Right atrium auricular region (tissue), 2 donors: ENCODE results near the gene INSL3. TPM values are rescaled to one million over a fixed set of nuclear protein-coding genes. Genes with fewer than 3 reads are reported as not detected.
A peak's percentile ranks its signal among the peaks of the same experiment; 100 is the strongest.

ENCODE experiments used
- DNase-seq: peaks from one replicate; pipeline ENCODE4 v3.0.0-alpha.2; 2019; ENCODE audit warnings: low spot score
- H3K27ac ChIP-seq, 2 donors: fragments of 200-600 bp; sonication (generic); 1 replicate in 1 of 2; 2 replicates in 1 of 2; pipeline ENCODE4 v1.5.1; 2016 to 2019
- H3K27me3 ChIP-seq, 2 donors: fragments of 200-600 bp; sonication (generic); one replicate each; pipeline versions ENCODE4 v1.5.1 to v1.6.0; 2017 to 2019
- H3K36me3 ChIP-seq: fragments of 200-600 bp; sonication (generic); one replicate; pipeline ENCODE4 v1.5.1; 2016
- H3K4me1 ChIP-seq, 2 donors: fragments of 200-600 bp; sonication (generic); one replicate each; pipeline versions ENCODE4 v1.5.1 to v1.6.0; 2017 to 2019
- H3K4me3 ChIP-seq, 2 donors: fragments of 200-600 bp; sonication (generic); 1 replicate in 1 of 2; 2 replicates in 1 of 2; pipeline ENCODE4 v1.5.1; 2017 to 2019; ENCODE audit warnings: mild to moderate bottlenecking in 1 of 2, moderate library complexity in 1 of 2
- H3K9me3 ChIP-seq, 2 donors: fragments of 200-600 bp; sonication (generic); one replicate each; pipeline ENCODE4 v1.5.1; 2019
- total RNA-seq, 2 donors: library from RNA; depleted of rRNA; stranded (reverse); fragments of >200 nt; gene quantifications; one replicate each; pipeline ENCODE4 v1.1.0, GENCODE V29; 2016
- TF ChIP-seq, protein P1 (sequence below), 2 donors: fragments of 200-600 bp; sonication (generic); IDR thresholded peaks; one replicate each; pipeline ENCODE4 v1.5.1; 2019; ENCODE audit warnings: antibody characterized with exemption in 2 of 2

Gene INSL3
- total RNA-seq, 2 donors from 2014 or later = not detected

DNA sequence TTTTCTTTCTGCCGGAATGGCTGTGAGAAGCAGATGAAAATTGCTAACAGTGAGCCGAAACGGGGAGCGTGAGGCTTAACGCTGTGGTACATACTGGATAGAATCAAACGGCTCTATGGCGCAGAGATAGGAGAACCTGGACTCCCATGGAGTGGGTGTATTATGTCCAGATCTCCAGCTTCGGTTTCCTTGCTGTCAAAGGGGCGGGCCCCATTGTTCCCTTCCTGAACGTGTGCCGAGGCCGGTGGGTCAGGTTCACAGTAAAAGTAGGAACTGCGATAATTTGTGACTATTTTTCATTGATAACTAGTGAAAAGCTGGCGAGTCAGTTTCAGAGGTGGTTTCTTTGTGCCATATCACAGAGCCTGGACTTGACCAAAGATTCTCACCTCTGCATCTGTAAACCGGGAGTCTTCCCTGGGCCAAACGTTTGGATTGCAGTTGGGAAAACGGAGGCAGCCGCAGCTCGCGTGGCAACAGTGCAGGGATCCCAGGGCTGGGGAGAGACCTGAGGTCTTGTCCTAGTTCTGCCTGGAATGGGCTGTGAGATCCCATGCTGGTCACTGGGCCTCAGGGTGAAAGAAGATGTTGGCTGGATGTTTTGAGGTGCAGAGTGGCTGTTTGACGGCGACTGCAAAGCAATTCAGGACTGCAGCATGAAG, 39.1 kb upstream of the INSL3 start:
- H3K9me3 ChIP-seq = no peaks in the 10 kb centered on the region
- peaks cover 44% of the 10 kb centered on the region for H3K36me3 ChIP-seq
- H3K4me3 ChIP-seq = peak overlapping the region; percentile 95 to 99
- peaks cover 0 to 23% of the 10 kb centered on the region in 2 donors for H3K4me1 ChIP-seq
- TF ChIP-seq, protein P1, sequence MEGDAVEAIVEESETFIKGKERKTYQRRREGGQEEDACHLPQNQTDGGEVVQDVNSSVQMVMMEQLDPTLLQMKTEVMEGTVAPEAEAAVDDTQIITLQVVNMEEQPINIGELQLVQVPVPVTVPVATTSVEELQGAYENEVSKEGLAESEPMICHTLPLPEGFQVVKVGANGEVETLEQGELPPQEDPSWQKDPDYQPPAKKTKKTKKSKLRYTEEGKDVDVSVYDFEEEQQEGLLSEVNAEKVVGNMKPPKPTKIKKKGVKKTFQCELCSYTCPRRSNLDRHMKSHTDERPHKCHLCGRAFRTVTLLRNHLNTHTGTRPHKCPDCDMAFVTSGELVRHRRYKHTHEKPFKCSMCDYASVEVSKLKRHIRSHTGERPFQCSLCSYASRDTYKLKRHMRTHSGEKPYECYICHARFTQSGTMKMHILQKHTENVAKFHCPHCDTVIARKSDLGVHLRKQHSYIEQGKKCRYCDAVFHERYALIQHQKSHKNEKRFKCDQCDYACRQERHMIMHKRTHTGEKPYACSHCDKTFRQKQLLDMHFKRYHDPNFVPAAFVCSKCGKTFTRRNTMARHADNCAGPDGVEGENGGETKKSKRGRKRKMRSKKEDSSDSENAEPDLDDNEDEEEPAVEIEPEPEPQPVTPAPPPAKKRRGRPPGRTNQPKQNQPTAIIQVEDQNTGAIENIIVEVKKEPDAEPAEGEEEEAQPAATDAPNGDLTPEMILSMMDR (IDR thresholded peaks at IDR 0.05) = no peak
- no peak for DNase-seq
- H3K27ac ChIP-seq = peak overlapping the region; percentile 80 to 94
- H3K27me3 ChIP-seq = no peaks in the 10 kb centered on the region

DNA sequence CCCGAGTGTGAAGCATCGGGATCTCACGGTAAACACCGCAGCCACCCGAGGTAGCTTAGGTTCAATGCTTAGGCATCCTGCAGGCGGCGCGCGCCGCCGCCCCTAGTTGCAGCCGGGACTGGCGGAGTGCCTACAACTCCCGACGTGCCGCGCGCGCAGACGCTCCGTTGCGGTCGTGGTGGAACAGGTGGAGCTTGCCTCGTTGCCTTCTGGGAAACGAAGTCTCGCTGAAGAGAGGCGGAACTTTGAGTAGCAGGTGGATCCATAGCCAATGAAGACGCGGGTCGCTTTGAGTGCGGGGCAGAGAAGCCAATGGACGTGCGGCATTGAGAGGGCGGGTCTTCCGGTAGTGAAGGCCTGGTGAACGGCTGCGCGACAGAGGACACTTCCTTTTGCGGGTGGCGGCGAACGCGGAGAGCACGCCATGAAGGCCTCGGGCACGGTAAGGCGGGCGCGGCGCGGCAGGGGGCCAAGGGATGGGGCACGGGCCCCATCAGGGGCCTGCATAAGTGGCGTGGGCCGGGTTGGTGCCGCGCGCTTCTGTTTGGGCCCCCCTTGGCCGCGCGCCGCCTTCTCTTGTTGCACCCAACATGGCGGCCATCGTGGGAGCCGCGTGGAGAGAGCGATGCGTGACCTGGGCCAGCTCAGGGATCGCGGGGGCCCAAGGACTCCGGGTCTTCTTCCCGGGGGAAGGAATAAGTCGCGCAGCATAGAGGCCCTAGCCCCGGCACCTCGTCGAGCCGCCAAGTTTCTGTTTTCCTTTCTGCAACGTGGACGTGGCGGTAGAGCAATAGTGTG, 38.4 kb upstream of the INSL3 start, which contains the start of gene RPL18A:
Gene RPL18A, plus strand, starts transcription at position 378 of the 798 bp plus-strand sequence. Its CDS starts 47 bp downstream, at position 425.
- DNase-seq = peak; percentile 99
- Histone ChIP-seq H3K27ac (peak within 1 kb of the TSS; percentile 80 to 94), H3K9me3 (no peaks in the 10 kb centered on the region), H3K4me1 (peaks cover 0 to 23% of the 10 kb centered on the region in 2 donors), H3K4me3 (peak within 1 kb of the TSS; percentile 95 to 99), H3K27me3 (no peaks in the 10 kb centered on the region), H3K36me3 (peaks cover 38% of the 10 kb centered on the region)
- TF ChIP-seq, protein P1 (IDR thresholded peaks at IDR 0.05) = peak; percentile 81 to 89

DNA sequence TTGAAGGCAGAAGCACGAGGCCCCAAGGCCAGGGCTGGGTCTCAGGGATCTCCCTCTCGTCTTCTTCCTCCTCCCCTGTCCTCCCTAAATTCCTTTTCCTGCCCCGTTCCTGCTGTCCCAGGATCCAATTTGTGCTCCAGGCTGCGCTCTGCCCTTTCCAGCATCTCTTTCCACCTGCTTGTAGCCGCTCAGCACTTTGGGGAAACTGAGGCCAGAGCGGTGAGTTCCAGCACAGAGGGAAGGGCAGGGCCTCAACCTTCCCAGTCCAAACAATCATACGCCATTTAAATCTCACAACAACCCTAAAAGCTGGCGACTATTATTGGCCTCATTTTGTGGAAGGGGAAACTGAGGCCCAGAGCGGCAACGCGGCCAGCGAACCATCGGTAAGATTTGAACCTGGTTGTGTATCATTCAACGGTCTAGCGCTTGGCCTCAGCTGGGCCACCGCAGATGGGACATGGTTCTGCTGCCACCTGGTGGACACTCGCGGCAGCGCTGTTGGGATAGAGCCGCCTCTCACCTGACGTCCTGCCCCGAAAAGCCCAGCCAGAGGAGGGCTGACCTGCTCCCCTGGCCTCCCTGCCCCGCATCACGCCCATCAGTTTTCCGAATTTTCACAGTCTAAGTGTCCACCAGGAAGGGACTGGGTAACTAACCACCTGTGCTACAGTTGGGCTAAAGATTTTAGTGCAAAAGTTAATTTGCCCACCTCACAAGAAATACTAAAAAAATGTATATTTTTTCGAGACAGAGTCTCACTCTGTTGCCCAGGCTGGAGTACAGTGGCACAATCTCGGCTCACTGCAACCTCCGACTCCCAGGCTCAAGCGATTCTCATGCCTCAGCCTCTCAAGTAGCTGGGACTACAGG, 34.2 kb upstream of the INSL3 start:
- Histone ChIP-seq H3K4me1 (peaks cover 0 to 9% of the 10 kb centered on the region in 2 donors), H3K27me3 (no peaks in the 10 kb centered on the region), H3K36me3 (no peaks in the 10 kb centered on the region), H3K27ac (no peak overlapping the region), H3K9me3 (no peaks in the 10 kb centered on the region), H3K4me3 (no peak overlapping the region)
- TF ChIP-seq, protein P1 (IDR thresholded peaks at IDR 0.05) = peak; percentile 96 to 98
- peak; percentile 85 for DNase-seq

DNA sequence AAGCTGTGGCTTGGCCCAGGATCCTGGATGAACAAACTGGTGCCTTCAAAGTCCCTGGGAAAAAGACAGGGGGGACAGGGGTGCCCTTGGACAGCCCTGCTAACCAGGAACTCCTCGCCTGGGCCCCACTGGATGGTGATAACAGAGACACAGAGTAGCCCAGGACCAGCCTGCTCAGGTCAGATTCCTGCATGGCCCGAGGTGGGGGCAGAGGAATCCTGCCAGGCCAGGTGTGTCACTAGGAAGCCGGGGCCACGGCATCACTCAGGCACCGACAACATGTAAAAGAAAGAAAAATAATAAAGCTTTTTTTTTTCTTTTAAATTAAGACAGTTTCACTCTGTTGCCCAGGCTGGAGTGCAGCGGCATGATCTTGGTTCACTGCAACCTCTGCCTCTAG, 32.7 kb upstream of the INSL3 start:
- no peaks in the 10 kb centered on the region for H3K9me3 ChIP-seq
- no peak for DNase-seq
- peaks cover 0 to under 1% of the 10 kb centered on the region in 2 donors for H3K4me1 ChIP-seq
- no peaks in the 10 kb centered on the region for H3K27me3 ChIP-seq
- TF ChIP-seq, protein P1 (IDR thresholded peaks at IDR 0.05) = no peak
- H3K36me3 ChIP-seq = no peaks in the 10 kb centered on the region
- H3K4me3 ChIP-seq = no peak overlapping the region
- H3K27ac ChIP-seq = no peak overlapping the region

DNA sequence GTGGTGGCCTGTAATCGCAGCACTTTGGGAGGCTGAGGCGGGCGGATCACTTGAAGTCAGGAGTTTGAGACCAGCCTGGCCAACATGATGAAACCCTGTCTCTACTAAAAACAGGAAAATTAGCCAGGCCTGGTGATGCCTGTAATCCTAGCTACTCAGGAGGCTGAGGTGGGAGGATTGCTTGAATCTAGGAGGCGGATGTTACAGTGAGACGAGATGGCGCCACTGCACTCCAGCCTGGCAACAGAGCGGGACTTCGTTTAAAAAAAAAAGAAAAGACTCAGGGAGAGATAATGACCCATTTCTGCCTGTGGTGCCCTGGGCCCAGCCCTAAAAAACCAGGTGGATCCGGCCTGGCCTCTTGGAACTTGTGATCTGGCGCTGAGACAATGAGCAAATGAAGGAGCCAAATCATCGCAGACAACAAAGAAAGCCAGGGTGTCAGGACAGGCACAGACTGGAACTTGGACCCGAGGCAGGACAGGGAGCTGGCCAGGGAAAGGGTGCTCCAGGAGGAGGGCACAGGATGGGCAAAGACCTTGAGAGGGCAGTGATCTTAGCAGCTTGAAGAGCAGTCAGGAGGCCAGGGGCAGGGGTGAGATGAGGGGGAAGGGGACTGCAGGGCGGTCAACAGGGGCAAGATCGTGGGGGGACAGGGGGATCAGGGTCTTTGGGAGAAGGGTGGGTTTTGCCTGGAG, 27.4 kb upstream of the INSL3 start:
- Histone ChIP-seq H3K27me3 (no peaks in the 10 kb centered on the region), H3K4me3 (no peak overlapping the region), H3K27ac (peak overlapping the region; percentile 30 to 76), H3K9me3 (no peaks in the 10 kb centered on the region), H3K4me1 (peaks cover 0 to 10% of the 10 kb centered on the region in 2 donors), H3K36me3 (no peaks in the 10 kb centered on the region)
- TF ChIP-seq, protein P1 (IDR thresholded peaks at IDR 0.05) = no peak
- no peak for DNase-seq
